ENCODE measurements around the gene CPLANE2. TPM values are rescaled to one million over a fixed set of nuclear protein-coding genes. Genes with fewer than 3 reads are reported as not detected.

CPLANE2 gene
- total and polyA plus RNA-seq, 2 of the 4 experiments (the other 2 are of a cell fraction): 3.2 to 5.8 TPM

DNA sequence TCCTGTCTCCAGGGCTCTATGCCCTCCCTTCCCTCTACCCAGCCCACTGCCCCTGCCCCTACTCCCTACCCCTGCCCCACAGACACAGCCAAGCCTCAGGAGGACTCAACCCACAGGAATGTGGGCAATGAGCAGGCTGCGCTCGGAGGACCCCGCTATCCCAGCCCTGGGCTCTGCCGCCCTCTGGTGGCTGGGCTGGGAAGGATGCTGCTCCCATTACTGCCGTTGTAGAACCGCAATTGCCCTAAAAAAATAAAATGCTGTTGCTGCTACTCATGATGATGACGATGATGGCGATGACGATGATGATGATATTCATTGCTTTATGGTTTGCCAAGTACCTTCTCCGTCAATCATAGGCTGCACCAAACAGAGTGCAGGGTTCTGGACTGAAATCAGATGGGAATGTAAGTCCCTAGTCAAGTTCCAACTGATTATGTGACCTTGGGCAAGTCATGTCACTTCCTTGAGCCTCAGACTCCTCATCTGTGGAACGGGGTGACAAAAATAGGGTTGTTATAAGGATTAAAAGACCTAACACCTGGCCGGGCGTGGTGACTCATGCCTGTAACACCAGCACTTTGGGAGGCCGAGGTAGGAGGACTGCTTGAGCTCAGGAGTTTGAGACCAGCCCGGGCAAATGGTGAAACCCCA lies 49.1 kb downstream of the CPLANE2 start:
- dilution Hi-C loops (cut with HindIII; ENCODE audit: low sequenced_read_pairs, unreplicated experiment) (no loop called here), intact Hi-C loops (cut with micrococcal nuclease) (loop anchor here (1.0 to 5.0 kb wide), 5 partner anchors 34 to 174 kb away; no protein-coding TSS in a partner anchor), in situ Hi-C loops (cut with MboI; ENCODE audit: low sequenced_read_pairs) (loop anchor here (25.0 kb wide), 1 partner anchor 401 kb away; no protein-coding TSS in a partner anchor)
- H4K5ac ChIP-seq (ENCODE audit: low read depth, low read length): no peak overlapping the region
- H3K9me3 ChIP-seq (ENCODE audit: control insufficient read depth, insufficient read depth, low read length): no peaks in the 10 kb centered on the region
- H3K27ac ChIP-seq (ENCODE audit: insufficient read depth, low read length): no peak overlapping the region
- H3K79me1 ChIP-seq (ENCODE audit: low read depth in 1 of 2, low read length in 2 of 2): no peaks in the 10 kb centered on the region
- no peak overlapping the region for H2BK5ac ChIP-seq (ENCODE audit: low read depth, low read length, poor library complexity, severe bottlenecking)
- H2BK20ac ChIP-seq (ENCODE audit: low read depth, low read length): peak overlapping the region; percentile 37; the same call in 1 of the 2 replicates
- DNase-seq: peak; percentile 89
- no peak overlapping the region for H3K4me2 ChIP-seq (ENCODE audit: low read depth, low read length)
- ChIA-PET POLR2A (ENCODE audit: unreplicated experiment) (no interaction called here), CTCF (interaction anchor here (1.5 to 2.5 kb wide), 3 partner anchors 106 to 109 kb away, joined by 6 to 13 read pairs (median 11); no protein-coding TSS in a partner anchor)
- BruUV-seq (replicated peaks): no TSS peak
- no peak overlapping the region for H3K56ac ChIP-seq (ENCODE audit: extremely low read depth, insufficient read depth, low read length)
- H2AK5ac ChIP-seq (ENCODE audit: low read depth, low read length): peak overlapping the region; percentile 71; the same call in 1 of the 2 replicates
- H3K9me1 ChIP-seq (ENCODE audit: insufficient read depth, low read length): no peaks in the 10 kb centered on the region
- peak overlapping the region; percentile 84 for H4K91ac ChIP-seq (ENCODE audit: insufficient read depth, low read depth, low read length)
- peak overlapping the region; percentile 48 for H2AFZ ChIP-seq (replicated peaks; ENCODE audit: low read length, poor library complexity)
- H3K18ac ChIP-seq (ENCODE audit: low read depth, low read length): no peak overlapping the region
- H3K36me3 ChIP-seq (ENCODE audit: control insufficient read depth, insufficient read depth, low read length): no peaks in the 10 kb centered on the region
- H2BK120ac ChIP-seq (ENCODE audit: low read depth, low read length): peak overlapping the region; percentile 52; the same call in 1 of the 2 replicates
- H3K4me1 ChIP-seq (ENCODE audit: control insufficient read depth, insufficient read depth, low read length): peaks cover 4% of the 10 kb centered on the region
- H2AK9ac ChIP-seq (replicated peaks; ENCODE audit: low read depth, low read length, poor library complexity): peak overlapping the region; percentile 8
- no peak overlapping the region for H3K23ac ChIP-seq (ENCODE audit: low read depth, low read length)
- peak overlapping the region in 1 of 2 experiments; percentile 69; a peak in 1 of 4 replicates for H4K8ac ChIP-seq (ENCODE audit: low read depth in 2 of 2, low read length in 2 of 2)
- peak overlapping the region; percentile 34 for H3K4ac ChIP-seq (ENCODE audit: low read depth, low read length)
- peak; percentile 97 for ATAC-seq (ENCODE audit: low read depth)
- H3K9ac ChIP-seq (ENCODE audit: low read depth, low read length): no peak overlapping the region
- peak overlapping the region; percentile 52; the same call in 1 of the 3 replicates for H2BK15ac ChIP-seq (ENCODE audit: low read depth, low read length)
- no peak overlapping the region for H3K14ac ChIP-seq (replicated peaks; ENCODE audit: low read depth, low read length)
- no peak overlapping the region for H3K4me3 ChIP-seq (ENCODE audit: insufficient read depth, low read depth, low read length)
- no peaks in the 10 kb centered on the region for H4K20me1 ChIP-seq (ENCODE audit: insufficient read depth, low read length)
- 6% methylated on average over 6 of the region's 15 CpGs; no CpG with 5 or more reads in 1 of the 2 experiments for WGBS, 2 experiments (ENCODE audit: extremely low coverage in 2 of 2, insufficient read length in 1 of 2)
- no peaks in the 10 kb centered on the region for H3K27me3 ChIP-seq (ENCODE audit: control insufficient read depth, insufficient read depth, low read length)
- TF ChIP-seq CEBPB (IDR thresholded peaks at IDR 0.05; ENCODE audit: low read depth, low read length) (no peak), RAD21 (IDR thresholded peaks at IDR 0.05; ENCODE audit: low read length) (peak; percentile 100), MAFK (IDR thresholded peaks at IDR 0.05; ENCODE audit: low read depth, low read length) (peak; percentile 17; the same call in 1 of the 2 replicates), CHD1 (IDR thresholded peaks at IDR 0.05; ENCODE audit: low read depth, low read length) (no peak), RFX5 (IDR thresholded peaks at IDR 0.05; ENCODE audit: low read depth, low read length) (no peak), SMC3 (IDR thresholded peaks at IDR 0.05; ENCODE audit: low read depth, low read length) (peak; percentile 100), MXI1 (IDR thresholded peaks at IDR 0.05; ENCODE audit: borderline replicate concordance, low read depth, low read length) (no peak), BHLHE40 (IDR thresholded peaks at IDR 0.05; ENCODE audit: low read depth, low read length) (0 out of 2 replicates have a peak, but pooled peaks have one; percentile 19), NFE2L2 (IDR thresholded peaks at IDR 0.05; ENCODE audit: low read depth, low read length) (no peak), RCOR1 (IDR thresholded peaks at IDR 0.05; ENCODE audit: insufficient replicate concordance, low read length) (no peak), FOS (IDR thresholded peaks at IDR 0.05; ENCODE audit: low read depth, low read length) (peak; percentile 23; the same call in 1 of the 2 replicates), POLR2A (IDR thresholded peaks at IDR 0.05; ENCODE audit: low read depth, low read length) (peak; percentile 66), MAZ (IDR thresholded peaks at IDR 0.05; ENCODE audit: borderline replicate concordance, low read depth, low read length) (peak; percentile 78; the same call in 1 of the 2 replicates)
- TF ChIP-seq, protein P1, sequence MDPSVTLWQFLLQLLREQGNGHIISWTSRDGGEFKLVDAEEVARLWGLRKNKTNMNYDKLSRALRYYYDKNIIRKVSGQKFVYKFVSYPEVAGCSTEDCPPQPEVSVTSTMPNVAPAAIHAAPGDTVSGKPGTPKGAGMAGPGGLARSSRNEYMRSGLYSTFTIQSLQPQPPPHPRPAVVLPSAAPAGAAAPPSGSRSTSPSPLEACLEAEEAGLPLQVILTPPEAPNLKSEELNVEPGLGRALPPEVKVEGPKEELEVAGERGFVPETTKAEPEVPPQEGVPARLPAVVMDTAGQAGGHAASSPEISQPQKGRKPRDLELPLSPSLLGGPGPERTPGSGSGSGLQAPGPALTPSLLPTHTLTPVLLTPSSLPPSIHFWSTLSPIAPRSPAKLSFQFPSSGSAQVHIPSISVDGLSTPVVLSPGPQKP (IDR thresholded peaks at IDR 0.05; ENCODE audit: borderline replicate concordance, low read depth, low read length): no peak
- TF ChIP-seq, protein P2, sequence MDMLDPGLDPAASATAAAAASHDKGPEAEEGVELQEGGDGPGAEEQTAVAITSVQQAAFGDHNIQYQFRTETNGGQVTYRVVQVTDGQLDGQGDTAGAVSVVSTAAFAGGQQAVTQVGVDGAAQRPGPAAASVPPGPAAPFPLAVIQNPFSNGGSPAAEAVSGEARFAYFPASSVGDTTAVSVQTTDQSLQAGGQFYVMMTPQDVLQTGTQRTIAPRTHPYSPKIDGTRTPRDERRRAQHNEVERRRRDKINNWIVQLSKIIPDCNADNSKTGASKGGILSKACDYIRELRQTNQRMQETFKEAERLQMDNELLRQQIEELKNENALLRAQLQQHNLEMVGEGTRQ (IDR thresholded peaks at IDR 0.05; ENCODE audit: low read depth, low read length): 0 out of 2 replicates have a peak, but pooled peaks have one; percentile 5

Measured in IMR-90 (cell line).